Keratinocyte (primary cell): ENCODE results near the gene NF1. TPM values are rescaled to one million over a fixed set of nuclear protein-coding genes. Genes with fewer than 3 reads are reported as not detected.

Experiments used
- DNase-seq: peaks from one replicate; pipeline ENCODE4 v3.0.0-alpha.2; 2011; ENCODE audit warnings: low read depth, missing footprints, low spot score
- FAIRE-seq: peaks from 2 replicates; lab custom pipeline; 2011; peaks lifted over from hg19 to GRCh38; lab: Jason Lieb, UNC
- H2AFZ ChIP-seq: 2 replicates; pipeline ENCODE4 v1.6.0; 2012; ENCODE audit warnings: low read length, control low read depth, inconsistent platforms; ENCODE audit not compliant: control insufficient read depth
- H3K27ac ChIP-seq: 2 replicates; pipeline ENCODE4 v1.5.1; 2011; ENCODE audit warnings: low read length; ENCODE audit not compliant: control insufficient read depth, insufficient read depth
- H3K27me3 ChIP-seq: 3 replicates; pipeline ENCODE4 v1.6.0; 2011; ENCODE audit warnings: low read length; ENCODE audit not compliant: control insufficient read depth, insufficient read depth; ENCODE audit errors: extremely low read depth
- H3K36me3 ChIP-seq, 2 experiments: 2 replicates in 1 of 2; 3 replicates in 1 of 2; pipeline ENCODE4 v1.5.1; 2011; ENCODE audit warnings: low read length in 2 of 2, mild to moderate bottlenecking in 1 of 2; ENCODE audit not compliant: control insufficient read depth in 2 of 2, insufficient read depth in 2 of 2; ENCODE audit errors: extremely low read depth in 1 of 2
- H3K4me1 ChIP-seq: 3 replicates; pipeline ENCODE4 v1.5.1; 2011; ENCODE audit warnings: low read length; ENCODE audit not compliant: control insufficient read depth, insufficient read depth; ENCODE audit errors: extremely low read depth
- H3K4me2 ChIP-seq: 3 replicates; pipeline ENCODE4 v1.6.0; 2011; ENCODE audit warnings: low read depth, low read length; ENCODE audit not compliant: control insufficient read depth, insufficient read depth; ENCODE audit errors: extremely low read depth
- H3K4me3 ChIP-seq, 3 experiments: fragments of 200-600 bp in 1 of 3; sonication (generic) in 1 of 3; 2 replicates in 2 of 3; 3 replicates in 1 of 3; pipeline ENCODE4 v1.5.1; 2011 to 2016; ENCODE audit warnings: low read length in 3 of 3, mild to moderate bottlenecking in 3 of 3, control low read depth in 2 of 3, inconsistent platforms in 1 of 3, low read depth in 1 of 3, mixed read lengths in 1 of 3, mixed run types in 1 of 3, moderate library complexity in 1 of 3; ENCODE audit not compliant: control insufficient read depth in 2 of 3, insufficient read depth in 2 of 3; ENCODE audit errors: extremely low read depth in 1 of 3
- H3K79me2 ChIP-seq: 2 replicates; pipeline ENCODE4 v1.6.0; 2012; ENCODE audit warnings: low read length; ENCODE audit not compliant: control insufficient read depth, insufficient read depth
- H3K9ac ChIP-seq: 3 replicates; pipeline ENCODE4 v1.6.0; 2011; ENCODE audit warnings: low read length; ENCODE audit not compliant: control insufficient read depth, insufficient read depth; ENCODE audit errors: extremely low read depth
- H3K9me1 ChIP-seq: 3 replicates; pipeline ENCODE4 v1.6.0; 2011; ENCODE audit warnings: low read length; ENCODE audit not compliant: control insufficient read depth, insufficient read depth; ENCODE audit errors: extremely low read depth
- H3K9me3 ChIP-seq: 2 replicates; pipeline ENCODE4 v1.5.1; 2012; ENCODE audit warnings: low read depth, low read length; ENCODE audit not compliant: control insufficient read depth
- H4K20me1 ChIP-seq: 3 replicates; pipeline ENCODE4 v1.6.0; 2011; ENCODE audit warnings: low read length; ENCODE audit not compliant: control insufficient read depth, insufficient read depth; ENCODE audit errors: extremely low read depth
- EZH2 ChIP-seq: IDR thresholded peaks from one replicate; pipeline ENCODE4 v1.6.1; 2012; ENCODE audit warnings: inconsistent platforms, mild to moderate bottlenecking, low read length, moderate library complexity
- dilution Hi-C: fragments of 300-500 bp; cut with MboI; formaldehyde crosslinking; loops from one replicate; pipeline ENCODE4 v1.7.0; 2020; ENCODE audit warnings: low sequenced_read_pairs; ENCODE audit not compliant: extremely low pct_ligation_motif_present
- polyA plus RNA-seq, 5 experiments: library from polyadenylated mRNA; depleted of rRNA in 3 of 5; stranded (reverse) in 3 of 5; stranded (forward) in 1 of 5; unstranded in 1 of 5; fragments of >200 nt; gene quantifications; 1 replicate in 1 of 5; 2 replicates in 3 of 5; 3 replicates in 1 of 5; pipeline versions ENCODE4 v1.2.1 to v1.2.3, GENCODE V29; 2011 to 2012; ENCODE audit warnings: missing spikeins in 2 of 5, low read depth in 1 of 5, low replicate concordance in 1 of 5
- TF ChIP-seq, protein P1 (sequence below), 3 experiments: IDR thresholded peaks in 1 of 3; conservative IDR thresholded peaks in 1 of 3; optimal IDR thresholded peaks in 1 of 3; 2 replicates in 2 of 3; 3 replicates in 1 of 3; pipeline versions ENCODE3 to v1.5.1; 2011; ENCODE audit warnings: low read length in 3 of 3, mild to moderate bottlenecking in 3 of 3, moderate library complexity in 2 of 3, control low read depth in 1 of 3, inconsistent platforms in 1 of 3; ENCODE audit not compliant: insufficient read depth in 2 of 3; ENCODE audit errors: extremely low read depth in 1 of 3

Gene NF1
- polyA plus RNA-seq, 1 donor (not counting 4 experiments of a cell fraction or from before 2014, with no cell fraction given) = 26.7 TPM

DNA sequence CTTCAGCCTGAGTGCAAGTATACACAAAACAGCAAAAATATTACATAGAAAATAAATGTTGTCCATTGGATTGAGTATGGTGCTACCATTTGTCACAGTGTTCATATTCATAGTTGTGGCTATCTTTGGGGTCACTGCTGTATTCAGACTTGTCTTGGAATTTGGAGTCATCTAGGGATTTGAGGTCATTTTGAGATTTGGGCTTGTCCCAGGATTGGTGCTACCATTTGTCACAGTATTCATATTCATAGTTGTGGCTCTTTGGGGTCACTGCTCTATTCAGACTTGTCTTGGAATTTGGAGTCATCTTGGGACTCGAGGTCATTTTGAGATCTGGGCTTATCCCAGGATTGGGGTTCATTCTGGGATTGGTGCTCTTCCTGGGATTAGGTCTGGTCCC is 177.5 kb downstream of the NF1 start:
- Histone ChIP-seq H3K9ac (no peak overlapping the region), H3K4me1 (peaks cover 37% of the 10 kb centered on the region), H3K27ac (no peak overlapping the region), H3K9me3 (no peaks in the 10 kb centered on the region), H3K36me3 (peaks cover 2 to 11% of the 10 kb centered on the region in 2 experiments), H3K79me2 (no peaks in the 10 kb centered on the region), H3K9me1 (no peaks in the 10 kb centered on the region), H3K4me2 (no peak overlapping the region), H3K4me3 (no peak overlapping the region), H3K27me3 (no peaks in the 10 kb centered on the region), H2AFZ (no peak overlapping the region), H4K20me1 (no peaks in the 10 kb centered on the region)
- no peak for FAIRE-seq
- DNase-seq = no peak
- dilution Hi-C loops = no loop called here
- TF ChIP-seq, protein P1, sequence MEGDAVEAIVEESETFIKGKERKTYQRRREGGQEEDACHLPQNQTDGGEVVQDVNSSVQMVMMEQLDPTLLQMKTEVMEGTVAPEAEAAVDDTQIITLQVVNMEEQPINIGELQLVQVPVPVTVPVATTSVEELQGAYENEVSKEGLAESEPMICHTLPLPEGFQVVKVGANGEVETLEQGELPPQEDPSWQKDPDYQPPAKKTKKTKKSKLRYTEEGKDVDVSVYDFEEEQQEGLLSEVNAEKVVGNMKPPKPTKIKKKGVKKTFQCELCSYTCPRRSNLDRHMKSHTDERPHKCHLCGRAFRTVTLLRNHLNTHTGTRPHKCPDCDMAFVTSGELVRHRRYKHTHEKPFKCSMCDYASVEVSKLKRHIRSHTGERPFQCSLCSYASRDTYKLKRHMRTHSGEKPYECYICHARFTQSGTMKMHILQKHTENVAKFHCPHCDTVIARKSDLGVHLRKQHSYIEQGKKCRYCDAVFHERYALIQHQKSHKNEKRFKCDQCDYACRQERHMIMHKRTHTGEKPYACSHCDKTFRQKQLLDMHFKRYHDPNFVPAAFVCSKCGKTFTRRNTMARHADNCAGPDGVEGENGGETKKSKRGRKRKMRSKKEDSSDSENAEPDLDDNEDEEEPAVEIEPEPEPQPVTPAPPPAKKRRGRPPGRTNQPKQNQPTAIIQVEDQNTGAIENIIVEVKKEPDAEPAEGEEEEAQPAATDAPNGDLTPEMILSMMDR (optimal IDR thresholded peaks at IDR 0.05 in 1 of 3, IDR thresholded peaks at IDR 0.05 in 1 of 3, conservative IDR thresholded peaks at IDR 0.05 in 1 of 3; ENCODE audit: extremely low read depth in 1 of 3, insufficient read depth in 2 of 3, low read length in 3 of 3) = no peak
- TF ChIP-seq EZH2 = no peak

DNA sequence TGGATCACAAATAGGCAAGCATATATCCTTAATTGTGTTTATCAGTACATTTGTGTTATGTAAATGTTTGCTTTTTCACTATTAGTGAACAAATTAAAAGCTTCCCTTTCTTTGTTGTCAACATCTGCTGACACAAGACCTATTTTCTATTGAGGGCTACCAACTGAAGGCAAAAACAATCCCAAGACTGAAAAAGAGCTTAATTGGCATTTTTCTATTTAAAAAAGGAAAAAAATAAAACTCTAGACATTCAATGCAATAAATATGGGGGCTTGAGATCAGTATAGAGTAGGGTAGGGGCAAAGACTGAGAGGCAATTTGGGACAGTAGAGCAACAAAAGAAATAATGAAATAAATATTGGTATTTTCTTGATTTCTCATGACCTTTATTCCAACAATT is 178.0 kb downstream of the NF1 start:
- Histone ChIP-seq H3K9me3 (no peaks in the 10 kb centered on the region), H3K79me2 (no peaks in the 10 kb centered on the region), H3K4me2 (no peak overlapping the region), H3K9ac (no peak overlapping the region), H4K20me1 (no peaks in the 10 kb centered on the region), H3K36me3 (peaks cover 4 to 7% of the 10 kb centered on the region in 2 experiments), H2AFZ (no peak overlapping the region), H3K27ac (no peak overlapping the region), H3K27me3 (no peaks in the 10 kb centered on the region), H3K4me3 (no peak overlapping the region), H3K9me1 (no peaks in the 10 kb centered on the region), H3K4me1 (peaks cover 37% of the 10 kb centered on the region)
- TF ChIP-seq, protein P1 (optimal IDR thresholded peaks at IDR 0.05 in 1 of 3, IDR thresholded peaks at IDR 0.05 in 1 of 3, conservative IDR thresholded peaks at IDR 0.05 in 1 of 3; ENCODE audit: extremely low read depth in 1 of 3, insufficient read depth in 2 of 3, low read length in 3 of 3) = no peak
- TF ChIP-seq EZH2 = no peak
- no peak for FAIRE-seq
- DNase-seq = no peak
- dilution Hi-C loops = no loop called here
